ENCODE measurements around the gene PDPK1.
"Not testable (repeated sequence)": the region's sequence is repeated elsewhere in the genome, so short reads cannot be mapped to it uniquely, and the experiment has no call there.

DNA sequence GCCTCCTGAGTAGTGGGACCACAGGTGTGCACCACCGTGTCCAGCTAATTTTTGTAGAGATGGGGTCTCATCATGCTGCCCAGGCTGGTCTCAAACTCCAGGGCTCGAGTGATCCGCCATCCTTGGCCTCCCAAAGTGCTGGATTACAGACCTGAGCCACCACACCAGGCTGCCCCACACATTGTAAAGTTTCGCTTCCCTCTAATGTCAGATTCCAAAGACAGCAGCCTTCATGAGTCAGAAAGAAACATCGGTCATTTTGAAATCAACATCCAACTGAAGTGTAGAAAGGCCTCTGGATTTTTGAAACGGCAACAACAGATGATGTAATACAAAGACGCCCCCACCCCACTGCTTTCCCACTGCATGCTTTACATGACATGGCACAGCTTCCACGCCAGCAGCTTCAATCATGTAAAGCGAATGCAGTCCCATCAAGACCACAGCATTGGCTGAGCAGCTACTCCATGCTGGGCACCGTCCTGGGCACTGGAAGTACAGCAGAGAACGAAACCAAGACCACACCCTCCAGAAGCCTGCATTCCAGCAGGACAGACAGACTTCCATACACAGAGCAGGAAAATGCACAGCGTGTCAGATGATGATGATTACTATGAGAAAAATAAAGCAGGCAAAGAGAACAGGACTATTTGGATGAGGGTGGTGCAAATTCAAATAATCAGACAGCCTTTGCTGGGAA, 107.1 kb downstream of the PDPK1 start:
- TF ChIP-seq, protein P1, sequence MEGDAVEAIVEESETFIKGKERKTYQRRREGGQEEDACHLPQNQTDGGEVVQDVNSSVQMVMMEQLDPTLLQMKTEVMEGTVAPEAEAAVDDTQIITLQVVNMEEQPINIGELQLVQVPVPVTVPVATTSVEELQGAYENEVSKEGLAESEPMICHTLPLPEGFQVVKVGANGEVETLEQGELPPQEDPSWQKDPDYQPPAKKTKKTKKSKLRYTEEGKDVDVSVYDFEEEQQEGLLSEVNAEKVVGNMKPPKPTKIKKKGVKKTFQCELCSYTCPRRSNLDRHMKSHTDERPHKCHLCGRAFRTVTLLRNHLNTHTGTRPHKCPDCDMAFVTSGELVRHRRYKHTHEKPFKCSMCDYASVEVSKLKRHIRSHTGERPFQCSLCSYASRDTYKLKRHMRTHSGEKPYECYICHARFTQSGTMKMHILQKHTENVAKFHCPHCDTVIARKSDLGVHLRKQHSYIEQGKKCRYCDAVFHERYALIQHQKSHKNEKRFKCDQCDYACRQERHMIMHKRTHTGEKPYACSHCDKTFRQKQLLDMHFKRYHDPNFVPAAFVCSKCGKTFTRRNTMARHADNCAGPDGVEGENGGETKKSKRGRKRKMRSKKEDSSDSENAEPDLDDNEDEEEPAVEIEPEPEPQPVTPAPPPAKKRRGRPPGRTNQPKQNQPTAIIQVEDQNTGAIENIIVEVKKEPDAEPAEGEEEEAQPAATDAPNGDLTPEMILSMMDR (optimal IDR thresholded peaks at IDR 0.05 in 1 of 3, IDR thresholded peaks at IDR 0.05 in 1 of 3, conservative IDR thresholded peaks at IDR 0.05 in 1 of 3; ENCODE audit: extremely low read depth in 1 of 3, insufficient read depth in 2 of 3, low read length in 3 of 3) = not testable (repeated sequence)
- not testable (repeated sequence) for TF ChIP-seq EZH2 (IDR thresholded peaks at IDR 0.05; ENCODE audit: low read length)
